Measurements from ENCODE around the gene SWT1.
"Not testable (repeated sequence)": the region's sequence is repeated elsewhere in the genome, so short reads cannot be mapped to it uniquely, and the experiment has no call there.

The SWT1 gene

GRCh38 chr1:185249563-185249962, 92.6 kb downstream of the SWT1 start:
- no peaks in the 10 kb centered on the region for H3K27me3 Mint-ChIP-seq
- no peak overlapping the region for H3K27ac Mint-ChIP-seq
- no peaks in the 10 kb centered on the region for H3K4me1 Mint-ChIP-seq
- ATAC-seq (replicated peaks) (no peak), DNase-seq (no peak)
- H3K36me3 Mint-ChIP-seq: no peaks in the 10 kb centered on the region
- no peaks in the 10 kb centered on the region for H3K9me3 Mint-ChIP-seq
- H3K4me3 Mint-ChIP-seq: no peak overlapping the region

- Mint-ChIP-seq H3K27me3 (no peaks in the 10 kb centered on the region), H3K36me3 (peaks cover 4 to 5% of the 10 kb centered on the region in 2 donors), H3K4me3 (no peak overlapping the region), H3K27ac (no peak overlapping the region), H3K4me1 (no peaks in the 10 kb centered on the region), H3K9me3 (peaks cover 0 to 3% of the 10 kb centered on the region in 2 donors)
- ATAC-seq (replicated peaks) (no peak), DNase-seq (no peak)
These were observed 93.1 kb downstream of the SWT1 start for GRCh38 chr1:185250063-185250462.

GRCh38 chr1:185251928-185252327, 95.0 kb downstream of the SWT1 start:
- not testable (repeated sequence) for H3K4me1 Mint-ChIP-seq; H3K27me3 Mint-ChIP-seq; DNase-seq; H3K4me3 Mint-ChIP-seq; H3K9me3 Mint-ChIP-seq; ATAC-seq (replicated peaks); H3K36me3 Mint-ChIP-seq; H3K27ac Mint-ChIP-seq

GRCh38 chr1:185252404-185252803, 95.4 kb downstream of the SWT1 start:
- H3K36me3 Mint-ChIP-seq; H3K4me1 Mint-ChIP-seq; ATAC-seq (replicated peaks); H3K9me3 Mint-ChIP-seq; H3K27ac Mint-ChIP-seq; H3K27me3 Mint-ChIP-seq; DNase-seq; H3K4me3 Mint-ChIP-seq: not testable (repeated sequence)

GRCh38 chr1:185255595-185255994, 98.6 kb downstream of the SWT1 start:
- not testable (repeated sequence) for H3K36me3 Mint-ChIP-seq; ATAC-seq (replicated peaks); H3K9me3 Mint-ChIP-seq; H3K27ac Mint-ChIP-seq; H3K4me3 Mint-ChIP-seq; DNase-seq; H3K4me1 Mint-ChIP-seq; H3K27me3 Mint-ChIP-seq

GRCh38 chr1:185257116-185257949, 100.4 kb downstream of the SWT1 start:
- H3K36me3 Mint-ChIP-seq; DNase-seq; H3K27ac Mint-ChIP-seq; ATAC-seq (replicated peaks); H3K27me3 Mint-ChIP-seq; H3K4me1 Mint-ChIP-seq; H3K4me3 Mint-ChIP-seq; H3K9me3 Mint-ChIP-seq: not testable (repeated sequence)

- Mint-ChIP-seq H3K36me3 (peaks cover 4 to 5% of the 10 kb centered on the region in 2 donors), H3K27me3 (no peaks in the 10 kb centered on the region), H3K27ac (no peak overlapping the region), H3K4me1 (peaks cover 0 to 2% of the 10 kb centered on the region in 2 donors), H3K4me3 (no peak overlapping the region), H3K9me3 (peaks cover 0 to 6% of the 10 kb centered on the region in 2 donors)
- ATAC-seq (replicated peaks) (no peak), DNase-seq (no peak)
These were observed 100.9 kb downstream of the SWT1 start for GRCh38 chr1:185257950-185258208.

- peaks cover 0 to 6% of the 10 kb centered on the region in 2 donors for H3K9me3 Mint-ChIP-seq
- H3K4me3 Mint-ChIP-seq: no peak overlapping the region
- H3K36me3 Mint-ChIP-seq: peaks cover 4 to 5% of the 10 kb centered on the region in 2 donors
- no peaks in the 10 kb centered on the region for H3K27me3 Mint-ChIP-seq
- ATAC-seq (replicated peaks) (no peak), DNase-seq (no peak)
- peaks cover 0 to 2% of the 10 kb centered on the region in 2 donors for H3K4me1 Mint-ChIP-seq
- H3K27ac Mint-ChIP-seq: no peak overlapping the region
These were observed 101.7 kb downstream of the SWT1 start for GRCh38 chr1:185258676-185259075.

GRCh38 chr1:185260611-185261010, 103.6 kb downstream of the SWT1 start:
- Mint-ChIP-seq H3K9me3 (peaks cover 0 to 3% of the 10 kb centered on the region in 2 donors), H3K36me3 (no peaks in the 10 kb centered on the region), H3K4me3 (no peak overlapping the region), H3K27ac (no peak overlapping the region), H3K27me3 (no peaks in the 10 kb centered on the region), H3K4me1 (peaks cover 0 to 2% of the 10 kb centered on the region in 2 donors)
- DNase-seq (no peak), ATAC-seq (replicated peaks) (no peak)

- H3K36me3 Mint-ChIP-seq: no peaks in the 10 kb centered on the region
- H3K4me1 Mint-ChIP-seq: peaks cover 0 to 2% of the 10 kb centered on the region in 2 donors
- ATAC-seq (replicated peaks): no peak
- H3K27ac Mint-ChIP-seq: no peak overlapping the region
- H3K27me3 Mint-ChIP-seq: no peaks in the 10 kb centered on the region
- no peak for DNase-seq
- no peak overlapping the region for H3K4me3 Mint-ChIP-seq
- H3K9me3 Mint-ChIP-seq: peaks cover 0 to 3% of the 10 kb centered on the region in 2 donors
These were observed 105.2 kb downstream of the SWT1 start for GRCh38 chr1:185262151-185262550.

- no peak for DNase-seq
- no peak for ATAC-seq (replicated peaks)
- Mint-ChIP-seq H3K4me3 (no peak overlapping the region), H3K36me3 (no peaks in the 10 kb centered on the region), H3K27me3 (no peaks in the 10 kb centered on the region), H3K4me1 (peaks cover 0 to 2% of the 10 kb centered on the region in 2 donors), H3K9me3 (peaks cover 0 to 3% of the 10 kb centered on the region in 2 donors), H3K27ac (no peak overlapping the region)
These were observed 106.3 kb downstream of the SWT1 start for GRCh38 chr1:185263292-185263691.

GRCh38 chr1:185263780-185264179, 106.8 kb downstream of the SWT1 start:
- Mint-ChIP-seq H3K27me3 (no peaks in the 10 kb centered on the region), H3K36me3 (no peaks in the 10 kb centered on the region), H3K4me1 (peaks cover 0 to 2% of the 10 kb centered on the region in 2 donors), H3K27ac (no peak overlapping the region), H3K4me3 (no peak overlapping the region), H3K9me3 (peaks cover 0 to 3% of the 10 kb centered on the region in 2 donors)
- DNase-seq (no peak), ATAC-seq (replicated peaks) (no peak)

GRCh38 chr1:185265314-185265713, 108.3 kb downstream of the SWT1 start:
- H3K4me1 Mint-ChIP-seq: peaks cover 0 to 2% of the 10 kb centered on the region in 2 donors
- DNase-seq (no peak), ATAC-seq (replicated peaks) (no peak)
- no peak overlapping the region for H3K27ac Mint-ChIP-seq
- H3K36me3 Mint-ChIP-seq: no peaks in the 10 kb centered on the region
- H3K9me3 Mint-ChIP-seq: peaks cover 0 to 3% of the 10 kb centered on the region in 2 donors
- H3K4me3 Mint-ChIP-seq: no peak overlapping the region
- no peaks in the 10 kb centered on the region for H3K27me3 Mint-ChIP-seq

GRCh38 chr1:185267301-185267700, 110.3 kb downstream of the SWT1 start:
- H3K4me1 Mint-ChIP-seq: no peaks in the 10 kb centered on the region
- no peak for ATAC-seq (replicated peaks)
- no peak for DNase-seq
- no peaks in the 10 kb centered on the region for H3K9me3 Mint-ChIP-seq
- H3K27ac Mint-ChIP-seq: no peak overlapping the region
- no peaks in the 10 kb centered on the region for H3K36me3 Mint-ChIP-seq
- H3K4me3 Mint-ChIP-seq: no peak overlapping the region
- H3K27me3 Mint-ChIP-seq: no peaks in the 10 kb centered on the region

GRCh38 chr1:185267701-185268100, 110.7 kb downstream of the SWT1 start:
- H3K4me1 Mint-ChIP-seq: no peaks in the 10 kb centered on the region
- no peaks in the 10 kb centered on the region for H3K36me3 Mint-ChIP-seq
- no peaks in the 10 kb centered on the region for H3K27me3 Mint-ChIP-seq
- ATAC-seq (replicated peaks) (no peak), DNase-seq (no peak)
- H3K27ac Mint-ChIP-seq: no peak overlapping the region
- H3K4me3 Mint-ChIP-seq: no peak overlapping the region
- no peaks in the 10 kb centered on the region for H3K9me3 Mint-ChIP-seq

All from stimulated activated naive B cell treated with anti-CD40 and anti-IgM and Interleukin-4, amounts not matched to agents 10 μg/mL and 1 μg/mL and 100 μg/mL, for 72 hours (primary cell).